Tibial artery (tissue), 4 donors: ENCODE measurements around the gene UBE3B.
A peak's percentile ranks its signal among the peaks of the same experiment; 100 is the strongest.

Experiments used
- DNase-seq, 2 donors: peaks; one replicate each; pipeline ENCODE4 v3.0.0-alpha.2; 2019
- H3K27ac ChIP-seq, 2 donors: fragments of 200-600 bp; sonication (generic) in 1 of 2; 1 replicate in 1 of 2; 2 replicates in 1 of 2; pipeline ENCODE4 v1.5.1; 2018 to 2019; ENCODE audit warnings: mild to moderate bottlenecking in 1 of 2
- H3K27me3 ChIP-seq, 2 donors: fragments of 200-600 bp; sonication (generic) in 1 of 2; one replicate each; pipeline versions ENCODE4 v1.5.1 to v1.6.0; 2016 to 2019
- H3K36me3 ChIP-seq, 3 donors: fragments of 200-600 bp; sonication (generic) in 2 of 3; one replicate each; pipeline ENCODE4 v1.5.1; 2016 to 2019; ENCODE audit warnings: mild to moderate bottlenecking in 2 of 3
- H3K4me1 ChIP-seq, 4 donors: fragments of 200-600 bp; sonication (generic) in 2 of 4; 1 replicate in 3 of 4; 2 replicates in 1 of 4; pipeline ENCODE4 v1.5.1; 2016 to 2019
- H3K4me3 ChIP-seq, 2 donors: fragments of 200-600 bp; sonication (generic) in 1 of 2; 1 replicate in 1 of 2; 2 replicates in 1 of 2; pipeline ENCODE4 v1.5.1; 2018 to 2019; ENCODE audit warnings: mild to moderate bottlenecking in 2 of 2
- H3K9me3 ChIP-seq, 3 donors: fragments of 200-600 bp; sonication (generic) in 1 of 3; one replicate each; pipeline ENCODE4 v1.5.1; 2016 to 2019
- intact Hi-C: fragments of 100-400 bp; cut with DNase I; formaldehyde crosslinking; loops from one replicate; pipeline ENCODE4 v1.15.0; 2023; ENCODE audit warnings: low total_unique reads
- TF ChIP-seq, protein P1 (sequence below), 2 experiments: fragments of 200-600 bp in 1 of 2; fragments of 450-650 bp in 1 of 2; IDR thresholded peaks; one replicate each; pipeline ENCODE4 v1.5.1; 2017 to 2019; ENCODE audit warnings: antibody characterized with exemption in 2 of 2, mild to moderate bottlenecking in 1 of 2, moderate library complexity in 1 of 2

The UBE3B gene

DNA sequence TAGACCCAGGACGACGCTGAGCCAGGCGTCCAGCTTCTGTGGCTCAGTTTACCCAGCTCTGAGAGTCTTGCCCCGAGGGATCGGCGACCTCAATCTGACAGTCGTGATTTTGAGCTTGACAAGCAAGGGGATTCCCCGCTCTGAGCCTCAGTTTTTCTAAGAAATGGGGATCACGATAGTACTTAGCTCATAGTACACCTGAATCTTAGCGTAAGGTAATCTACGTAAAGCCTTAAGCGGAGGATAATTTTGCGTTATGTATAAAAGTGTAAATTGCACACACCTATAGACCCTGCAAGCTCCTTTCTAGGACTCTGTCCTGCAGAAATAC, 96.4 kb downstream of the UBE3B start:
- no peaks in the 10 kb centered on the region for H3K9me3 ChIP-seq
- peak overlapping the region; percentile 60 to 83 for H3K27ac ChIP-seq
- H3K27me3 ChIP-seq: no peaks in the 10 kb centered on the region
- TF ChIP-seq, protein P1, sequence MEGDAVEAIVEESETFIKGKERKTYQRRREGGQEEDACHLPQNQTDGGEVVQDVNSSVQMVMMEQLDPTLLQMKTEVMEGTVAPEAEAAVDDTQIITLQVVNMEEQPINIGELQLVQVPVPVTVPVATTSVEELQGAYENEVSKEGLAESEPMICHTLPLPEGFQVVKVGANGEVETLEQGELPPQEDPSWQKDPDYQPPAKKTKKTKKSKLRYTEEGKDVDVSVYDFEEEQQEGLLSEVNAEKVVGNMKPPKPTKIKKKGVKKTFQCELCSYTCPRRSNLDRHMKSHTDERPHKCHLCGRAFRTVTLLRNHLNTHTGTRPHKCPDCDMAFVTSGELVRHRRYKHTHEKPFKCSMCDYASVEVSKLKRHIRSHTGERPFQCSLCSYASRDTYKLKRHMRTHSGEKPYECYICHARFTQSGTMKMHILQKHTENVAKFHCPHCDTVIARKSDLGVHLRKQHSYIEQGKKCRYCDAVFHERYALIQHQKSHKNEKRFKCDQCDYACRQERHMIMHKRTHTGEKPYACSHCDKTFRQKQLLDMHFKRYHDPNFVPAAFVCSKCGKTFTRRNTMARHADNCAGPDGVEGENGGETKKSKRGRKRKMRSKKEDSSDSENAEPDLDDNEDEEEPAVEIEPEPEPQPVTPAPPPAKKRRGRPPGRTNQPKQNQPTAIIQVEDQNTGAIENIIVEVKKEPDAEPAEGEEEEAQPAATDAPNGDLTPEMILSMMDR (IDR thresholded peaks at IDR 0.05): no peak
- DNase-seq: no peak
- H3K4me1 ChIP-seq: peaks cover 0 to 20% (median 19%) of the 10 kb centered on the region in 4 donors
- peaks cover 18 to 61% (median 26%) of the 10 kb centered on the region in 3 donors for H3K36me3 ChIP-seq
- intact Hi-C loops: loop anchor here (5.0 kb wide), 1 partner anchor 423 kb away; the partner anchor contains the start of genes ANKRD13A and GIT2
- peak overlapping the region; percentile 73 to 96 for H3K4me3 ChIP-seq

DNA sequence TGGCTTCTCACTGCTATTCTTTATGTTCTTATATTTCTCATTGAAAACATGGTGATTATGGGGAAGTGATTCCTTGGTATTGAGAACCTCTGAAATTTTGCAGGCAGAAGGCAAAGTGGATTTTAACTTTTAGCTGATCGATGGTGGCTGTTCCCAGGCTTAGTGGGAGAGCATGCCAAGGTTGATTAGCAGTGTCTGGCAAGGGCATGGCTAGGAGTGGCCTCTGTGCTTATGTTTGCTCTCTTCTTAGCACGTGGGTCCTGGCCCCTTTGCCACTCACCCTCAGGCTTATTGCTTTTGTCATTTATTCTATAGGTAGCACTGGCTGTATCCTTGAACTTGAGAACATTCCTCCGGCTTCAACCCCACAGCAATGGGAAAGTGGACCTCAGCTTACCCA, 98.2 kb downstream of the UBE3B start:
- H3K36me3 ChIP-seq: peaks cover 31 to 61% (median 38%) of the 10 kb centered on the region in 3 donors
- peaks cover 0 to 20% (median 19%) of the 10 kb centered on the region in 4 donors for H3K4me1 ChIP-seq
- no peak overlapping the region for H3K27ac ChIP-seq
- no peak for DNase-seq
- intact Hi-C loops: no loop called here
- H3K27me3 ChIP-seq: no peaks in the 10 kb centered on the region
- no peak overlapping the region for H3K4me3 ChIP-seq
- no peaks in the 10 kb centered on the region for H3K9me3 ChIP-seq
- TF ChIP-seq, protein P1 (IDR thresholded peaks at IDR 0.05): no peak

DNA sequence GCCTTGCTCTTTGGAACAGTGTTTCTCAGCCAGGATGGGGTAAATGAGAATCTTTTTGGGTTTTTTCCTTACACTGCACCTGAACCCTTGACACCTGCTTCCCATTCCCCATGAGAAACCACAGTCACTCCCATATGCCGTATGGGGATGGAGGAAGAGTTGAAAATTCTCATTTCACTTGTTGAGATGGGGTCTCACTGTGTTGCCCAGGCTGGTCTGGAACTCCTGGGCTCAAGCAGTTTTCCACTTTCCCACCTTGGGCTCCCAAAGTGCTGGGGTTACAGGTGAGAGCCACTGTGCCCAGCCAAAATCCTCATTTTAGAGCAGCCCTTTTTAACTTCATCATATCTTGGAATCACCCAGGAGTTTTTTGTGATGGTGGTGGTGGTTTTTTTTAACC, 99.9 kb downstream of the UBE3B start:
- DNase-seq: no peak
- Histone ChIP-seq H3K27ac (no peak overlapping the region), H3K36me3 (peaks cover 31 to 68% (median 53%) of the 10 kb centered on the region in 3 donors), H3K4me1 (peaks cover 0 to 20% (median 18%) of the 10 kb centered on the region in 4 donors), H3K27me3 (no peaks in the 10 kb centered on the region), H3K9me3 (no peaks in the 10 kb centered on the region), H3K4me3 (no peak overlapping the region)
- TF ChIP-seq, protein P1 (IDR thresholded peaks at IDR 0.05): no peak
- intact Hi-C loops: no loop called here

DNA sequence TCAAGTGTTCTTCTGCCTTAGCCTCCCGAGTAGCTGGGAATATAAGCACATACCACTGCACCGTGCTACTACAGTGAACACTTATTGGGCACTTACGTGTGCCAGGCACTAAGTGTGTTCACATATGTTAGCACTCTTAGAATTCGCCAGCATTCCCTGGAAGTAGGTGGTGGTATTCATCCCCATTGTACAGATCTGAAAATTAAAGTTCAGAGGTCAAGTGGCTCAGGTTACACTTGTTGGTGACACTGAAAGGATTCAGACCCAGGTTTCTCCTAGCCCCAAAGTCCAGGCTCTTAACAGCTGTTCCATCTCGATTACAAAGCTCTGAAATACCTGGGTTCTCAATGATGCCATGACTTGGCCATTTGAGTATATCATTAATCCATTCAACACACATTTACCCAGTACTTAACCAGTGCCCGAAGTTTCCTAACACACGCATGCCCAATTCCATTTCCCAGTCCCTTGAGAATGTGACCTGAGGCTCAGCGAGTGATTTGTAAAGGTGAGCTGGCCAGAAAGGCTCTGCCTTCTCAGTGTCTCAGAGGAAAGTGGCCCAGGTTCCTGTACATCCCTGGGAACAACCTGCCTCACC, 101.0 kb downstream of the UBE3B start:
- peaks cover 31 to 70% (median 59%) of the 10 kb centered on the region in 3 donors for H3K36me3 ChIP-seq
- intact Hi-C loops: no loop called here
- TF ChIP-seq, protein P1 (IDR thresholded peaks at IDR 0.05): no peak

DNA sequence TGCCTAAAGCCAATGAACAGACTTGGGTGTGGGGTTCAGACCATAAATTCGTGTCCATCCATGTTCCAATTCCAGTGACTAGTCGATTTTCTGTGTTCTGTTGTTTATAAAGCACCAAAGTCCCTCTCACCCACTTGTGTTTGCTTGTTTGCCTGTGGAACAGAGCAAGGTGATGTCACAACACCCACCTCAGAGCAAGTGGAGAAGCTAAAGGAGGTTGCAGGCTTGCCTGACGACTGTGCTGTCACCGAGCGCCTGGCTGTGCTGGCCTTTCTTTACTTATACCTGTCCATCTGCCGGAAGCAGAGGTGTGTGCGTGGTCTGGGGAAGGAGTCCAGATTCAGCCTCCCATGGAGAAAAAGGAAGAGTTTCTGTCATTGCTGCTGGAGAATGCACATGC, 102.2 kb downstream of the UBE3B start:
- intact Hi-C loops: no loop called here
- Histone ChIP-seq H3K4me1 (peaks cover 0 to 4% (median 3%) of the 10 kb centered on the region in 4 donors), H3K27ac (no peak overlapping the region), H3K27me3 (no peaks in the 10 kb centered on the region), H3K4me3 (no peak overlapping the region), H3K36me3 (peaks cover 31 to 81% (median 63%) of the 10 kb centered on the region in 3 donors), H3K9me3 (no peaks in the 10 kb centered on the region)
- DNase-seq: no peak
- TF ChIP-seq, protein P1 (IDR thresholded peaks at IDR 0.05): no peak

More for the DNA sequence above, 101.0 kb downstream of the UBE3B start:
- Histone ChIP-seq H3K27me3 (no peaks in the 10 kb centered on the region), H3K4me3 (no peak overlapping the region), H3K4me1 (peaks cover 0 to 11% (median 11%) of the 10 kb centered on the region in 4 donors), H3K9me3 (no peaks in the 10 kb centered on the region), H3K27ac (no peak overlapping the region)
- DNase-seq: no peak
